ENCODE results near the gene ABLIM2.

GRCh38 chr4:8019396-8020365, 138.9 kb downstream of the ABLIM2 start:
- no peak for TF ChIP-seq RARB (CRISPR knock-in tag; IDR thresholded peaks at IDR 0.05)
- TF ChIP-seq PATZ1 (CRISPR knock-in tag; IDR thresholded peaks at IDR 0.05; ENCODE audit: borderline replicate concordance): no peak
- TF ChIP-seq GLIS3 (CRISPR knock-in tag; IDR thresholded peaks at IDR 0.05): no peak
- TF ChIP-seq ESRRG (CRISPR knock-in tag; IDR thresholded peaks at IDR 0.05): no peak

Measured in SK-N-SH treated with all-trans-retinoic acid at 6 μM for 48 hours (cell line).